Aorta (tissue), 5 donors: ENCODE measurements around the gene FRAT1. TPM values are rescaled to one million over a fixed set of nuclear protein-coding genes. Genes with fewer than 3 reads are reported as not detected.
"Not testable (repeated sequence)": the region's sequence is repeated elsewhere in the genome, so short reads cannot be mapped to it uniquely, and the experiment has no call there.

Experiments
- ATAC-seq: fragments of 200-7000 bp; cut with Tn5 transposase; one replicate; pipeline ENCODE4 v1.9.1; 2022; ENCODE audit warnings: moderate library complexity; ENCODE audit not compliant: low FRiP score
- DNase-seq, 2 donors: peaks; one replicate each; pipeline ENCODE4 v3.0.0-alpha.2; 2020
- H3K27ac ChIP-seq, 2 donors: one replicate each; pipeline ENCODE4 v1.5.1; 2013; ENCODE audit warnings: low read length in 2 of 2, mild to moderate bottlenecking in 2 of 2, moderate library complexity in 2 of 2, control low read depth in 1 of 2, inconsistent platforms in 1 of 2, low read depth in 1 of 2
- H3K27me3 ChIP-seq, 2 donors: one replicate each; pipeline ENCODE4 v1.6.1; 2013; ENCODE audit warnings: control low read depth in 1 of 2, low read length in 1 of 2, mild to moderate bottlenecking in 1 of 2, moderate library complexity in 1 of 2; ENCODE audit not compliant: insufficient read depth in 2 of 2, control insufficient read depth in 1 of 2
- H3K36me3 ChIP-seq, 2 donors: one replicate each; pipeline ENCODE4 v1.6.1; 2013; ENCODE audit warnings: control low read depth in 1 of 2, low read length in 1 of 2, mild to moderate bottlenecking in 1 of 2; ENCODE audit not compliant: insufficient read depth in 2 of 2, control insufficient read depth in 1 of 2
- H3K4me1 ChIP-seq, 2 donors: one replicate each; pipeline ENCODE4 v1.6.1; 2013; ENCODE audit warnings: low read length in 2 of 2, control low read depth in 1 of 2, mild to moderate bottlenecking in 1 of 2, moderate library complexity in 1 of 2; ENCODE audit not compliant: insufficient read depth in 2 of 2, control insufficient read depth in 1 of 2
- H3K4me3 ChIP-seq, 2 donors: one replicate each; pipeline ENCODE4 v1.5.1; 2013; ENCODE audit warnings: low read length in 2 of 2, control low read depth in 1 of 2, mild to moderate bottlenecking in 1 of 2
- H3K9me3 ChIP-seq: one replicate; pipeline ENCODE4 v1.6.1; 2013; ENCODE audit warnings: mild to moderate bottlenecking, low read length; ENCODE audit not compliant: control insufficient read depth
- WGBS, 2 donors: extraction: QIAGEN DNeasy Blood & Tissue Kit; methylation state at CpG; one replicate each; pipeline ENCODE4 v1.1.7; 2013; 5-methylcytosine and 5-hydroxymethylcytosine counted together
- intact Hi-C, 2 donors: fragments of 100-400 bp; cut with DNase I; formaldehyde crosslinking; loops; one replicate each; pipeline versions ENCODE4 v1.14.2 to v1.15.0; 2022
- polyA plus RNA-seq, 2 donors: library from polyadenylated mRNA; stranded (reverse); fragments of 200-250 nt; gene quantifications; one replicate each; pipeline ENCODE4 v1.2.3, GENCODE V29; 2013
- total RNA-seq, 2 donors: library from RNA; stranded (reverse); fragmentation: NEBNext Ultra II Directional; extraction: Animal tissue kit (Norgen Biotek cat#: 25700); gene quantifications; one replicate each; pipeline ENCODE4 v1.2.1, GENCODE V29; 2021
- donor health status: healthy with polysubstance abuse.
- donor health status: Bipolar disorder and iron deficiency.
- donor health status: DM: no; HTN: no; CAD: no.
- donor health status: DM: no; HTN: no; CAD: no.
- donor health status: DM: yes; HTN: yes; CAD: no.

FRAT1 gene
- total and polyA plus RNA-seq, 4 donors: 1.5 to 4.5 (median 2.0) TPM

DNA sequence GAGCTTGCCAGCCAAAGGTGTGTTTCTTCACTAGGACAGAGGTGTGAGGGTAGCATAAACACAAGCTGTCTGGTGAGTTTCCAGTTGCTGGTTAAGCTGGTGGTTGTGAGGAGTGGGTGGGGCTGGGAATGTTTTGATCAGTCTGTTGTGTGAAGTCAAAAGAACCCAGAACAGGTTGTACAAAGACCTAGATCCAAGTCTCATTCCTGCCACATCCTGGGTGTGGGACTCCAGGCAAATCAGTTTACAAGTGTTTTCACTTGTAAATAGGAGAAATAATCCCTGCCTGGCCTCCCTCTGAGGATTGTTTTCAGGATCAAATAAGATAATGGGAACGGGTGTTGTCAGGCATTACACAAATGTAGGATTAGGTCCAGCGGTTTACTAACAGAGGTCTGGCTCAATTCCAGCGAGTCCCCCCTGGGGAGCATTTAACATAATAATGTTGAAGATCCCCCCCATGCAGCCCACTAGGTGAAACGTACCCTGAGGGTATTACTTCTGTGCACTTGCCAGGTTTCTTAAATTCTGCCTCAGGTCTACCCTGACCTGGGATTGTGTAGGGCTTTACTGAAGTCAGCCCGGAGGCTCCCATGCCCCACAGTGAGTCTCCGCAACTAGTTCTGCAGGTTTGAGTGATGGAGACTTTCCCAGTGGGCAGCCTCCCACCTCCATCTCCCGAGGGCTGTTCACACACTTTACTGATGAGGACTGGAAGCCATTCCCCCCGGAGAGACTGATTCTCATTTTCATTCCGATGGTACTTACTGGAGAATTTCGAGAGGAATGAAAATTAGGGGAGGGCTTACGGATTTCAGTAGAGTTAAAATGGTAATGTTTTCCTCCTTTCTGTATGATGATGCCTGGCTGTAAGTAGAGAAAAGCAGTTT, 18.1 kb downstream of the FRAT1 start:
- WGBS, 2 donors: 8 to 10% methylated on average over 11 of the region's 11 CpGs
- no peak for ATAC-seq
- Histone ChIP-seq H3K27me3 (no peaks in the 10 kb centered on the region), H3K4me3 (no peak overlapping the region), H3K27ac (no peak overlapping the region), H3K36me3 (no peaks in the 10 kb centered on the region), H3K4me1 (no peaks in the 10 kb centered on the region), H3K9me3 (no peaks in the 10 kb centered on the region)
- intact Hi-C loops: loop anchor here (5.0 to 10.0 kb wide), 3 partner anchors 60 to 160 kb away; partner anchors contain the start of genes MMS19 (in 1 of the 2) and UBTD1 (in 1 of the 2)
- no peak for DNase-seq

DNA sequence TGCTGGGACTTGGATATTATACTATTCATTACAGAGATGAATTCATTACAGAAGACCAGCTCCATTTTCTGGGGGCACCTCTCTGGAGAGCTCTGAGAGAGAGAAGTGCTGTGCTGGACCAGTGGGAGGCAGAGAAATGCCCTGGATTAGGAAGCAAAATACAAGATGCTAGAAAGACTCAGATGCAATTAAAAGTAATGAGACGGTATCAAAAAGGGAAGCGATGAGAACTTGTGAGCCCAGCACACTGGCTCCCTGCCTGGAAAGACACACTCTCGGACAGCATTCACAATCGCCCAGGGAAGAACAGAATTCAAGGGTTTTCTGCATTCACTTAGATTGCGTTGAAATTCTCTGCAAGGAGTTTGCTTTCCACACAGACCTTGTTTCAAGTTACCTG, 19.0 kb downstream of the FRAT1 start:
- Histone ChIP-seq H3K36me3 (no peaks in the 10 kb centered on the region), H3K27me3 (no peaks in the 10 kb centered on the region), H3K9me3 (no peaks in the 10 kb centered on the region), H3K4me3 (no peak overlapping the region), H3K27ac (no peak overlapping the region), H3K4me1 (no peaks in the 10 kb centered on the region)
- no peak for DNase-seq
- no peak for ATAC-seq
- intact Hi-C loops: loop anchor here (5.0 to 10.0 kb wide), 3 partner anchors 61 to 159 kb away; partner anchors contain the start of genes MMS19 (in 1 of the 2) and UBTD1 (in 1 of the 2)
- WGBS, 2 donors: 23 to 32% methylated on average over 5 of the region's 5 CpGs

DNA sequence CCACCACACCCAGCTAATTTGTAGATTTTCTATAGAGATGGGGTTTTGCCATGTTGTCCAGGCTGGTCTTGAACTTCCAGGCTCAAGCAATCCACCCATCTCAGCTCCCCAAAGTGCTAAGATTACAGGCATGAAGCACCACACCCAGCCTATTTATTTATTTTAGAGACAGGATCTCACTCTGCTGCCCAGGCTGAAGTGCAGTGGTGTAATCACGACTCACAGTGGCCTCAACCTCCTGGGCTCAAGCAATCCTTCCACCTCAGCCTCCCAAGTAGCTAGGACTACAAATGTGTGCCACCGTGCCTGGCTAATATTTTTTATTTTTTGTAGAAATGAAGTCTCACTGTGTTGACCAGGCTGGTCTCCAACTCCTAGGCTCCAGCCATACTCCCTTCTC, 22.3 kb downstream of the FRAT1 start:
- Histone ChIP-seq H3K4me3 (no peak overlapping the region), H3K9me3 (no peaks in the 10 kb centered on the region), H3K36me3 (no peaks in the 10 kb centered on the region), H3K27ac (no peak overlapping the region), H3K27me3 (no peaks in the 10 kb centered on the region), H3K4me1 (no peaks in the 10 kb centered on the region)
- 72 to 73% methylated on average over 2 of the region's 2 CpGs for WGBS, 2 donors
- ATAC-seq: no peak
- no peak for DNase-seq
- intact Hi-C loops: no loop called here

GRCh38 chr10:97343664-97344063, 24.6 kb downstream of the FRAT1 start:
- intact Hi-C loops, ATAC-seq: not testable (repeated sequence)
- 93 to 95% methylated on average over 6 of the region's 6 CpGs for WGBS, 2 donors

DNA sequence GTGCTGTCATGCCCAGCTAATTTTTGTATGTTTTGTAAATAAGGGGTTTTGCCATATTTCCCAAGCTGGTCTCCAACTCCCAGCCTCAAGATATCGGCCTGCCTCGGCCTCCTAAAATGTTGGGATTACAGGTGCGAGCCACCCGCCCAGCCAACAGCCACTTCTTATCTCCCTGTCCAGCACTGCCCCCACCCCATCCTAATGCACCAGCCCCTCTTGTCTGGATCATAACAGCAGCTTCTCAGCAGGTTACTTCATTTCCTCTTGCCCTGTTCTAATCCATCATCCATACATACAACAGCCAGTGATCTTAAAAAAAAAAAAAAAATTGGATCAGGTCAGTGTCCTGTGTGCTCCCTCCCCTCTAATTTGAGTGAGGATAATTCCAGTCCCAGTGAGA, 28.2 kb downstream of the FRAT1 start:
- DNase-seq: no peak
- intact Hi-C loops: no loop called here
- H3K9me3 ChIP-seq: no peaks in the 10 kb centered on the region
- no peak overlapping the region for H3K27ac ChIP-seq
- H3K27me3 ChIP-seq: no peaks in the 10 kb centered on the region
- ATAC-seq: no peak
- H3K4me1 ChIP-seq: no peaks in the 10 kb centered on the region
- WGBS, 2 donors: 96 to 98% methylated on average over 4 of the region's 4 CpGs
- H3K36me3 ChIP-seq: no peaks in the 10 kb centered on the region
- H3K4me3 ChIP-seq: no peak overlapping the region

More at GRCh38 chr10:97343664-97344063, 24.6 kb downstream of the FRAT1 start:
- DNase-seq, H3K4me1 ChIP-seq, H3K36me3 ChIP-seq, H3K4me3 ChIP-seq, H3K9me3 ChIP-seq, H3K27ac ChIP-seq, H3K27me3 ChIP-seq: not testable (repeated sequence)

DNA sequence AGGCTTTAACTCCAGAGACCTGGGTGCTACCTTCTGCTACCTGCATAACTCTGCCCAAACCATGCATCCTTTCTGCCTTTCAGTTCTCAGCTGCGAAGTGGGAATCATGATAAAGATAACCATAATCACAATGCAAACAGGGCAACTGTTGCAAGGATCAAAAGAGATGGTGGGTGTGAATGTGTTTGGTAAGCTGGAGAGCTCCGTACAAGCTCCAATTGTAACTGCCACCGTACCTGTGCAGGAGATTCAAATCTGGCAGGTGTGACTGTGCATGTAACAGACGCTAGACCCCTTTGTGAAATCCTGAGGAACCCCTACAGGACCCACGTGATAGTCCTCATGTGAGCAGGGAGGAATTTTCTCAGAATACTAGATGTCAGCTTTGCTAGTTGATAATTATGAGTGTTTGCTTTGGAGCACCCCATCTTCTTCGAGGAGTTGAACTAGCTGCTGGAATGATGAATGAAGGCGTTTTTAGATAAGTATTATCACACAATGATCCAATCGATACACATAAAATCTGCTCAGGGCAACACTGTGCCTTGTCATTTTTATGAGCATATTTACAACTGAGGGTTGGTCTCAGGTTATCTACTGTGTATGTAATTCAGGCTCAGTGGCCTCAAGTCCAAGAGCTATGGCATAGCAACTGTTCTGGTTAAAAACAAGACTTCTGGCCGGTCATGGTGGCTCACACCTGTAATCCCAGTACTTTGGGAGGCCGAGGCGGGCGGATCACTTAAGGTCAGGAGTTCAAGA, 30.9 kb downstream of the FRAT1 start:
- no peak for ATAC-seq
- H3K4me3 ChIP-seq: no peak overlapping the region
- no peaks in the 10 kb centered on the region for H3K9me3 ChIP-seq
- no peak for DNase-seq
- no peaks in the 10 kb centered on the region for H3K27me3 ChIP-seq
- no peaks in the 10 kb centered on the region for H3K36me3 ChIP-seq
- intact Hi-C loops: no loop called here
- H3K27ac ChIP-seq: no peak overlapping the region
- WGBS, 2 donors: 85 to 86% methylated on average over 12 of the region's 12 CpGs
- no peaks in the 10 kb centered on the region for H3K4me1 ChIP-seq

DNA sequence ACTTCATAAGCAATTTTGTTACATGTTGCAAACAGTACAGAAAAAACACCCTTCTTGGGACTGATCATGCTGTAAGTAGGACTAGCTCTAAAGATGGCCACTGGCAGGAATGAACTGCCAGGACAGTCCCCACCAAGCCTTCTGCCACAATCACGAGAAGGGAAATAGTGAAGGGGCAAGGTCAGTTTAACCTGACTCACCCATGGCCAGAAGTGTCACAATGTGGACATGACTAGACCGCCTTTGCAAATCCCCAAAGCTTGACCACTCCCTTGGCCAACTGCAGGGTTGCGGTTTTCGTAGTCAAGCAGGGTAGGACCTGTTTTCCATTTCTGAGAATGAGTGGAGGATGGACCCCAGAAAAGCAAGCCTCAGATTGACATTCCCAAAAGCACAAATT, 34.9 kb downstream of the FRAT1 start:
- Histone ChIP-seq H3K27me3 (no peaks in the 10 kb centered on the region), H3K36me3 (peaks cover 0 to 3% of the 10 kb centered on the region in 2 donors), H3K4me1 (no peaks in the 10 kb centered on the region), H3K27ac (no peak overlapping the region), H3K9me3 (no peaks in the 10 kb centered on the region), H3K4me3 (no peak overlapping the region)
- DNase-seq: no peak
- intact Hi-C loops: no loop called here
- 90 to 93% methylated on average over 4 of the region's 4 CpGs for WGBS, 2 donors
- peak; percentile 9 for ATAC-seq

GRCh38 chr10:97355571-97355975, 36.5 kb downstream of the FRAT1 start:
- DNase-seq: no peak
- Histone ChIP-seq H3K4me1 (no peaks in the 10 kb centered on the region), H3K9me3 (no peaks in the 10 kb centered on the region), H3K27me3 (no peaks in the 10 kb centered on the region), H3K4me3 (no peak overlapping the region), H3K36me3 (peaks cover 0 to 3% of the 10 kb centered on the region in 2 donors), H3K27ac (no peak overlapping the region)
- WGBS, 2 donors: 70 to 71% methylated on average over 5 of the region's 5 CpGs
- peak; percentile 58 for ATAC-seq
- intact Hi-C loops: loop anchor here in 1 of 2 donors (5.0 kb wide), 1 partner anchor 78 kb away; no protein-coding TSS in a partner anchor
